Measurements from ENCODE around the gene PTCH2. TPM values are rescaled to one million over a fixed set of nuclear protein-coding genes. Genes with fewer than 3 reads are reported as not detected.

PTCH2 gene
- total and polyA plus RNA-seq, 2 of the 13 experiments (the other 11 are each of a cell fraction or from before 2014, with no cell fraction given) = 0.60 to 1.5 TPM

- FAIRE-seq (no peak), ATAC-seq (no peak), DNase-seq (ENCODE audit: low spot score) (no peak)
- ChIA-PET POLR2A (no interaction called here), CTCF (ENCODE audit: low intra/inter-chr PET ratio, low total read pairs) (no interaction called here)
- H3K27ac ChIP-seq (ENCODE audit: extremely low read length, insufficient read depth, low read length) = no peak overlapping the region
- no peaks in the 10 kb centered on the region for H3K79me2 ChIP-seq (ENCODE audit: insufficient read depth, low read length)
- H3K9me3 ChIP-seq (ENCODE audit: low read length) = no peaks in the 10 kb centered on the region
- H3K36me3 ChIP-seq (replicated peaks in 1 of 2; ENCODE audit: control insufficient read depth in 1 of 2, insufficient read depth in 2 of 2, low read length in 2 of 2) = peaks cover 5 to 16% of the 10 kb centered on the region in 2 experiments; a peak in 4 of 5 replicates
- no peaks in the 10 kb centered on the region for H3K4me1 ChIP-seq (ENCODE audit: insufficient read depth, low read length)
- no TSS peak for BruUV-seq (replicated peaks)
- TF ChIP-seq FOXP1 (IDR thresholded peaks at IDR 0.05) = no peak
- no peak for TF ChIP-seq FOXP1 (CRISPR knock-in tag; IDR thresholded peaks at IDR 0.05)
- TF ChIP-seq ZFP41 (CRISPR knock-in tag; IDR thresholded peaks at IDR 0.05; ENCODE audit: borderline replicate concordance) = no peak
- no peak for TF ChIP-seq ZNF24 (IDR thresholded peaks at IDR 0.05)
- no peak for TF ChIP-seq MLX (CRISPR knock-in tag; IDR thresholded peaks at IDR 0.05)
- no peak for TF ChIP-seq NFE2L1 (CRISPR knock-in tag; IDR thresholded peaks at IDR 0.05; ENCODE audit: borderline replicate concordance)
- no peaks in the 10 kb centered on the region for H3K27me3 ChIP-seq (ENCODE audit: control insufficient read depth in 1 of 2, insufficient read depth in 2 of 2, low read length in 2 of 2)
- H3K4me2 ChIP-seq (ENCODE audit: low read depth, low read length) = no peak overlapping the region
- H2AFZ ChIP-seq (ENCODE audit: low read length) = no peak overlapping the region
- H3K9ac ChIP-seq (ENCODE audit: insufficient read depth, low read depth, low read length) = no peak overlapping the region
- in situ Hi-C loops (cut with HindIII; ENCODE audit: extremely low pct_ligation_motif_present, low pct_unique_long_range_greater_than_20kb) = no loop called here
- no peak overlapping the region for H3K4me3 ChIP-seq (replicated peaks in 1 of 3; ENCODE audit: insufficient read depth in 1 of 3, low read depth in 2 of 3, low read length in 3 of 3)
- intact Hi-C loops (cut with micrococcal nuclease; ENCODE audit: unreplicated experiment) = no loop called here
- 96% methylated on average over 4 of the region's 4 CpGs for WGBS (ENCODE audit: low lambda C conversion rate)
- no peaks in the 10 kb centered on the region for H4K20me1 ChIP-seq (ENCODE audit: insufficient read depth, low read length)
Measured at GRCh38 chr1:44870096-44870495, 27.0 kb upstream of the PTCH2 start.

- WGBS (ENCODE audit: low lambda C conversion rate) = 98% methylated on average over 10 of the region's 10 CpGs
- intact Hi-C loops (cut with micrococcal nuclease; ENCODE audit: unreplicated experiment) = no loop called here
- H3K79me2 ChIP-seq (ENCODE audit: insufficient read depth, low read length) = no peaks in the 10 kb centered on the region
- no peak overlapping the region for H3K4me3 ChIP-seq (replicated peaks in 1 of 3; ENCODE audit: insufficient read depth in 1 of 3, low read depth in 2 of 3, low read length in 3 of 3)
- FAIRE-seq (no peak), ATAC-seq (no peak), DNase-seq (ENCODE audit: low spot score) (no peak)
- in situ Hi-C loops (cut with HindIII; ENCODE audit: extremely low pct_ligation_motif_present, low pct_unique_long_range_greater_than_20kb) = no loop called here
- H3K9ac ChIP-seq (ENCODE audit: insufficient read depth, low read depth, low read length) = no peak overlapping the region
- peaks cover 5% of the 10 kb centered on the region in 2 experiments; a peak in 3 of 5 replicates for H3K36me3 ChIP-seq (replicated peaks in 1 of 2; ENCODE audit: control insufficient read depth in 1 of 2, insufficient read depth in 2 of 2, low read length in 2 of 2)
- TF ChIP-seq TCF7L2 (IDR thresholded peaks at IDR 0.05; ENCODE audit: low read depth, low read length) (no peak), ZNF577 (CRISPR knock-in tag; IDR thresholded peaks at IDR 0.05; ENCODE audit: borderline replicate concordance, low read depth) (no peak)
- ChIA-PET CTCF (ENCODE audit: low intra/inter-chr PET ratio, low total read pairs) (no interaction called here), POLR2A (no interaction called here)
- BruUV-seq (replicated peaks) = no TSS peak
- no peaks in the 10 kb centered on the region for H3K9me3 ChIP-seq (ENCODE audit: low read length)
- H3K27ac ChIP-seq (ENCODE audit: extremely low read length, insufficient read depth, low read length) = no peak overlapping the region
- H3K27me3 ChIP-seq (ENCODE audit: control insufficient read depth in 1 of 2, insufficient read depth in 2 of 2, low read length in 2 of 2) = no peaks in the 10 kb centered on the region
- H2AFZ ChIP-seq (ENCODE audit: low read length) = no peak overlapping the region
- no peaks in the 10 kb centered on the region for H4K20me1 ChIP-seq (ENCODE audit: insufficient read depth, low read length)
- no peaks in the 10 kb centered on the region for H3K4me1 ChIP-seq (ENCODE audit: insufficient read depth, low read length)
- no peak overlapping the region for H3K4me2 ChIP-seq (ENCODE audit: low read depth, low read length)
Measured at GRCh38 chr1:44867801-44868200, 24.7 kb upstream of the PTCH2 start.

Measured in HepG2 (cell line).